Measurements from ENCODE around the gene BOK. TPM values are rescaled to one million over a fixed set of nuclear protein-coding genes. Genes with fewer than 3 reads are reported as not detected.

BOK gene
- total RNA-seq, 1 experiment from 2014 or later, result 41.5 TPM

- peaks cover 98% of the 10 kb centered on the region for H3K79me2 ChIP-seq (ENCODE audit: insufficient read depth, low read length)
- no peaks in the 10 kb centered on the region for H3K9me2 ChIP-seq (ENCODE audit: insufficient read depth)
- no peak for ATAC-seq
- H2AFZ ChIP-seq (ENCODE audit: low read depth, low read length, poor library complexity, severe bottlenecking), result no peak overlapping the region
- H3K4me2 ChIP-seq (ENCODE audit: low read length), result no peak overlapping the region
- no peak overlapping the region for H3K4me3 ChIP-seq (replicated peaks in 1 of 2; ENCODE audit: low read depth in 1 of 2, low read length in 2 of 2)
- TF ChIP-seq EGR1 (IDR thresholded peaks at IDR 0.05; ENCODE audit: low read depth) (no peak), TCF7L2 (IDR thresholded peaks at IDR 0.05; ENCODE audit: borderline replicate concordance, extremely low read depth, insufficient read depth, insufficient read length) (no peak), POLR2A (IDR thresholded peaks at IDR 0.05; ENCODE audit: borderline replicate concordance, extremely low read depth, insufficient read depth, insufficient read length) (no peak), REST (IDR thresholded peaks at IDR 0.05; ENCODE audit: low read depth) (no peak), POLR2AphosphoS5 (IDR thresholded peaks at IDR 0.05; ENCODE audit: low read depth, low read length) (no peak), EZH2 (IDR thresholded peaks at IDR 0.05) (no peak), SP1 (IDR thresholded peaks at IDR 0.05; ENCODE audit: low read depth) (no peak), RAD21 (IDR thresholded peaks at IDR 0.05; ENCODE audit: low read depth) (no peak), ZBTB33 (IDR thresholded peaks at IDR 0.05; ENCODE audit: extremely low read depth, insufficient replicate concordance, low read length) (no peak)
- intact Hi-C loops (cut with micrococcal nuclease), result no loop called here
- ChIA-PET RAD21 (ENCODE audit: low non-redundant PET in 1 of 2, low total read pairs in 2 of 2, uncharacterized antibody in 2 of 2, unreplicated experiment in 2 of 2) (no interaction called here), POLR2A (no interaction called here), CTCF (no interaction called here)
- peaks cover 3 to 17% of the 10 kb centered on the region in 2 experiments; a peak in 2 of 4 replicates for H3K36me3 ChIP-seq (ENCODE audit: control insufficient read depth in 1 of 2, insufficient read depth in 2 of 2, low read length in 2 of 2)
- no TSS peak for BruUV-seq (replicated peaks)
- H3K27me3 ChIP-seq (ENCODE audit: insufficient read depth, low read length), result no peaks in the 10 kb centered on the region
- H3K4me1 ChIP-seq (ENCODE audit: control insufficient read depth in 1 of 2, insufficient read depth in 2 of 2, low read length in 2 of 2), result peaks cover 0 to 35% of the 10 kb centered on the region in 2 experiments; a peak in 2 of 4 replicates
- no peak for DNase-seq (ENCODE audit: low read depth, low spot score)
- no peak overlapping the region for H3K9ac ChIP-seq (ENCODE audit: low read length)
- H3K27ac ChIP-seq (ENCODE audit: low read depth, low read length), result no peak overlapping the region
- no peaks in the 10 kb centered on the region for H3K9me3 ChIP-seq (ENCODE audit: control insufficient read depth in 1 of 2, insufficient read depth in 1 of 2, low read depth in 1 of 2, low read length in 2 of 2)
- H4K20me1 ChIP-seq (ENCODE audit: insufficient read depth), result peaks cover 19% of the 10 kb centered on the region; the same call in 1 of the 2 replicates
These were observed 60.3 kb downstream of the BOK start for GRCh38 chr2:241618829-241619228.

All from HCT116 (cell line).